Smooth muscle cell (in vitro differentiated cells): ENCODE results near the gene MBOAT7. TPM values are rescaled to one million over a fixed set of nuclear protein-coding genes. Genes with fewer than 3 reads are reported as not detected.

Source experiments
- DNase-seq: peaks from one replicate; lab custom pipeline; 2025; ENCODE audit not compliant: unreplicated experiment; lab: John Stamatoyannopoulos, UW
- H2AFZ ChIP-seq: fragments of 200-600 bp; sonication (generic); 2 replicates; pipeline ENCODE4 v1.6.0; 2016; ENCODE audit warnings: antibody characterized with exemption, low read depth, mild to moderate bottlenecking
- H3F3A ChIP-seq: fragments of 200-600 bp; sonication (generic); 2 replicates; pipeline ENCODE4 v1.6.0; 2017; ENCODE audit warnings: antibody characterized with exemption, low read depth
- H3K27ac ChIP-seq: fragments of 200-600 bp; sonication (generic); 2 replicates; pipeline ENCODE4 v1.5.1; 2016; ENCODE audit warnings: low read depth, mild to moderate bottlenecking
- H3K27me3 ChIP-seq: fragments of 200-600 bp; sonication (generic); 2 replicates; pipeline ENCODE4 v1.6.1; 2016; ENCODE audit warnings: low read depth, mild to moderate bottlenecking
- H3K36me3 ChIP-seq: fragments of 200-600 bp; sonication (generic); 2 replicates; pipeline ENCODE4 v1.5.1; 2016; ENCODE audit warnings: low read depth
- H3K4me1 ChIP-seq: fragments of 200-600 bp; sonication (generic); 2 replicates; pipeline ENCODE4 v1.5.1; 2016; ENCODE audit warnings: low read depth
- H3K4me2 ChIP-seq: fragments of 200-600 bp; sonication (generic); 2 replicates; pipeline ENCODE4 v1.6.0; 2016; ENCODE audit warnings: mild to moderate bottlenecking
- H3K4me3 ChIP-seq: fragments of 200-600 bp; sonication (generic); 2 replicates; pipeline ENCODE4 v1.5.1; 2016; ENCODE audit warnings: mild to moderate bottlenecking
- H3K79me2 ChIP-seq: fragments of 200-600 bp; sonication (generic); 2 replicates; pipeline ENCODE4 v1.6.0; 2016; ENCODE audit warnings: low read depth, mild to moderate bottlenecking
- H3K9ac ChIP-seq: fragments of 200-600 bp; sonication (generic); 2 replicates; pipeline ENCODE4 v1.6.0; 2016; ENCODE audit warnings: low read depth
- H3K9me3 ChIP-seq: fragments of 200-600 bp; sonication (generic); replicated peaks from 2 replicates; pipeline ENCODE4 v1.5.1; 2016; ENCODE audit warnings: low read depth
- H4K20me1 ChIP-seq: fragments of 200-600 bp; sonication (generic); 2 replicates; pipeline ENCODE4 v1.6.0; 2016; ENCODE audit warnings: low read depth
- WGBS: methylation state at CpG from one replicate; pipeline ENCODE4 v1.1.7; 2016; ENCODE audit warnings: low lambda C conversion rate; 5-methylcytosine and 5-hydroxymethylcytosine counted together
- polyA plus RNA-seq: library from polyadenylated mRNA; unstranded; fragments of >200 nt; fragmentation: Nextera tagmentation; extraction: Ambion mirVana; gene quantifications from 2 replicates; pipeline ENCODE4 v1.2.1, GENCODE V29; 2016
- total RNA-seq: library from RNA; depleted of rRNA; stranded (reverse); fragments of >200 nt; gene quantifications from 2 replicates; pipeline ENCODE4 v1.2.3, GENCODE V29; 2014
- TF ChIP-seq, protein P1 (sequence below): fragments of 200-600 bp; sonication (generic); IDR thresholded peaks from 2 replicates; pipeline ENCODE4 v1.5.1; 2017; ENCODE audit warnings: borderline replicate concordance, mild to moderate bottlenecking, antibody characterized with exemption; ENCODE audit not compliant: insufficient read depth, poor library complexity, severe bottlenecking

MBOAT7 gene
- total and polyA plus RNA-seq, 2 experiments from 2014 or later: 106 to 110 TPM

DNA sequence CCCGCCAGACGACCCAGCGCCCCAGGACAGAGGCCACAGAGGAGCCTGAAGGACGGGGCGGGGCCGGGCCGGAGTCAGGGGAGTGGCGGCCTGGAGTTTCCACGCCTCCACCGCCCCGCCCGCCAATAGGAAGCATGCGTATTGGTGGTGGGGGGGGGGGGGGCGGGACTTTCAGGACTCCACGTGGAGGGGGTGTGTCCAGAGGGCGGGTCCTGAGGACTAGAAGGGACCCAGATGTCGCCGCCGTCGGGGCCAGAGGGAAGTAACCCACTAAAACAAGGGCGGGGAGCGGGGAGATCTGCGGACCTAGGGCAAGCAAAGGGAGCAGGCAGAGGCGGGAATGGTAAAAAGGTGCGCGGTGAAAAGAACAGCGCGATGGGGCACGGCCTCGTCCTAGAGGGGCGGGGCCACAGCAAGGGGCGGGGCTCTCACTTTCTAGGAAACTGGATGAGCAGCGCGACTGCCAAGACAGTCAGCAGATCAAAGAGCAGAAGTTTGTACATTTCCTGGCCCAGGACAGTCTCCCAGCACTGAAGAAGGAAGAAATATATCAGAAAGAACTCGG is 27.1 kb downstream of the MBOAT7 start:
- TF ChIP-seq, protein P1, sequence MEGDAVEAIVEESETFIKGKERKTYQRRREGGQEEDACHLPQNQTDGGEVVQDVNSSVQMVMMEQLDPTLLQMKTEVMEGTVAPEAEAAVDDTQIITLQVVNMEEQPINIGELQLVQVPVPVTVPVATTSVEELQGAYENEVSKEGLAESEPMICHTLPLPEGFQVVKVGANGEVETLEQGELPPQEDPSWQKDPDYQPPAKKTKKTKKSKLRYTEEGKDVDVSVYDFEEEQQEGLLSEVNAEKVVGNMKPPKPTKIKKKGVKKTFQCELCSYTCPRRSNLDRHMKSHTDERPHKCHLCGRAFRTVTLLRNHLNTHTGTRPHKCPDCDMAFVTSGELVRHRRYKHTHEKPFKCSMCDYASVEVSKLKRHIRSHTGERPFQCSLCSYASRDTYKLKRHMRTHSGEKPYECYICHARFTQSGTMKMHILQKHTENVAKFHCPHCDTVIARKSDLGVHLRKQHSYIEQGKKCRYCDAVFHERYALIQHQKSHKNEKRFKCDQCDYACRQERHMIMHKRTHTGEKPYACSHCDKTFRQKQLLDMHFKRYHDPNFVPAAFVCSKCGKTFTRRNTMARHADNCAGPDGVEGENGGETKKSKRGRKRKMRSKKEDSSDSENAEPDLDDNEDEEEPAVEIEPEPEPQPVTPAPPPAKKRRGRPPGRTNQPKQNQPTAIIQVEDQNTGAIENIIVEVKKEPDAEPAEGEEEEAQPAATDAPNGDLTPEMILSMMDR: no peak
- Histone ChIP-seq H3K27me3 (no peaks in the 10 kb centered on the region), H2AFZ (no peak overlapping the region), H3F3A (peaks cover 3% of the 10 kb centered on the region), H4K20me1 (no peaks in the 10 kb centered on the region), H3K9me3 (no peaks in the 10 kb centered on the region), H3K4me1 (peaks cover 11% of the 10 kb centered on the region), H3K27ac (no peak overlapping the region), H3K79me2 (peaks cover 6% of the 10 kb centered on the region), H3K36me3 (no peaks in the 10 kb centered on the region), H3K4me3 (peak overlapping the region; percentile 48), H3K4me2 (peak overlapping the region; percentile 59), H3K9ac (no peak overlapping the region)
- WGBS: 6% methylated on average over 20 of the region's 35 CpGs
- peak; percentile 26 for DNase-seq

DNA sequence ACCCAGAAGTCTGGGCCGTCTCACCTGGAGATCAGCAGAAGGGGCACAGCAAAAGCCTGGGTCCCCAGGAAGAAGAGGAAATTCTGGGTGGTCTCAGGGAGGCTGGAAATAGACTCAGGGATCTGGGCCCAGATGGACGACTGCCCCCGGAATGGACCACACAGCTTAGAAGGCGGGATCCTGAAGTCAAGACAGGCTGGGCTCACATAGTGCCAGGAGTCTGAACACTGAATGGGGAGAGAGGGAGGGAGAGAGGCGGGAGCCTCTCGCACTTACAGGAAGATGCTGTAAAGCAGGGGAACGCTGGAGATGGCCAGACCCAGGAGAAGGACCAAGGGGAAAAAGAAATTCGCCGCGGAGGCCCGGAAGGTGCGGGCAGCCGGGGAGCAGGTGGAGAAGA is 28.5 kb downstream of the MBOAT7 start:
- Histone ChIP-seq H3K36me3 (no peaks in the 10 kb centered on the region), H3K9me3 (no peaks in the 10 kb centered on the region)

DNA sequence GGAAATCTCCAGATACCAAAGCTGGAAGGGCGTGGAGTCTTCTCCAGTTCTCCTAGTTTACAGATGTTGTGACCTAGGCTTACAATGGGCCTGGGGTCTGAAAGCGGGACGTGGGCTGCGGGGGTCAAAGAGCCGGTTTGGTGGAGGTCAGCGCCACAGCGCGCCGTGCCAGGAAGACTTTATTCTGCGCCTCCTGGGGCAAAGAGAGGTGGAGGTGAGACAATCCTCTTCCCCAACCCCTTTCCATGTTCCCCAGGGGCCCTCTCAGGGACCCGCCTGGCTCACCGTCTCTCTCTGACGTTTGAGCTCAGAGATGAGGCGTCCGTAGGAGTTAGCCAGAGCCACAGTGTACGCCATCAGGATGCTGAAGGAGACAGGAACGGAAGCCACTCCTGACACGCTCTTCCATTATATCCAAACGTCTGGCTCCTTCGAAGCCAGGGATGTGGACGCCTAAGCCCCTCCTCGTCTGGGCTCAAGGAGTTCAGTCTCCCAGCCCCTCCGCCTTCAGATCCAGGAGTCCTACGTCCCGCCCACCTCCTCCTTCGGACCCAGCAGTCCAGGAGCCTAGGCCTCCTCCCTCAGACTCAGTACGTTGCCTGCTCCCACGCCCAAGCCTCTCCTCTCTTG is 29.1 kb downstream of the MBOAT7 start:
- DNase-seq: no peak
- peak overlapping the region; percentile 82 for H2AFZ ChIP-seq
- peak overlapping the region; percentile 89 for H3K4me2 ChIP-seq
- WGBS: 3% methylated on average over 23 of the region's 28 CpGs
- H3K27ac ChIP-seq: peak overlapping the region; percentile 90
- H3K4me1 ChIP-seq: peaks cover 11% of the 10 kb centered on the region
- H3K9me3 ChIP-seq: no peaks in the 10 kb centered on the region
- no peaks in the 10 kb centered on the region for H3K27me3 ChIP-seq
- peaks cover 6% of the 10 kb centered on the region for H3K79me2 ChIP-seq
- peak overlapping the region; percentile 61 for H3K4me3 ChIP-seq
- TF ChIP-seq, protein P1: no peak
- no peaks in the 10 kb centered on the region for H4K20me1 ChIP-seq
- peak overlapping the region; percentile 91 for H3K9ac ChIP-seq
- no peaks in the 10 kb centered on the region for H3K36me3 ChIP-seq
- H3F3A ChIP-seq: peaks cover 14% of the 10 kb centered on the region

More for the DNA sequence above, 28.5 kb downstream of the MBOAT7 start:
- H3K4me1 ChIP-seq: peaks cover 11% of the 10 kb centered on the region
- WGBS: 63% methylated on average over 13 of the region's 13 CpGs
- peaks cover 14% of the 10 kb centered on the region for H3F3A ChIP-seq
- H4K20me1 ChIP-seq: no peaks in the 10 kb centered on the region
- H3K79me2 ChIP-seq: peaks cover 6% of the 10 kb centered on the region
- TF ChIP-seq, protein P1: no peak
- no peaks in the 10 kb centered on the region for H3K27me3 ChIP-seq
- DNase-seq: no peak
- peak overlapping the region; percentile 61 for H3K4me3 ChIP-seq
- peak overlapping the region; percentile 89 for H3K4me2 ChIP-seq
- no peak overlapping the region for H2AFZ ChIP-seq
- H3K27ac ChIP-seq: peak overlapping the region; percentile 90
- peak overlapping the region; percentile 91 for H3K9ac ChIP-seq
